Pancreas (tissue), 10 donors: ENCODE measurements around the gene RBM17. TPM values are rescaled to one million over a fixed set of nuclear protein-coding genes. Genes with fewer than 3 reads are reported as not detected.

Experiments used
- ATAC-seq, 4 donors: fragments of 200-7000 bp; cut with Tn5 transposase; one replicate each; pipeline versions ENCODE4 v1.8.0 to v1.9.1; 2020; ENCODE audit warnings: mild to moderate bottlenecking in 4 of 4, moderate library complexity in 4 of 4
- DNase-seq, 6 donors: peaks; one replicate each; pipeline ENCODE4 v3.0.0-alpha.2; 2020
- FAIRE-seq: peaks from 2 replicates; lab custom pipeline; 2012; peaks lifted over from hg19 to GRCh38; lab: Jason Lieb, UNC
- H3K27ac ChIP-seq, 4 donors: fragments of 200-600 bp; sonication (generic); 1 replicate in 3 of 4; 2 replicates in 1 of 4; pipeline versions ENCODE4 v1.5.0 to v1.8.0; 2020
- H3K27me3 ChIP-seq, 4 donors: fragments of 200-600 bp; one replicate each; pipeline ENCODE4 v1.8.0; 2021
- H3K36me3 ChIP-seq, 3 donors: fragments of 200-600 bp; sonication (generic) in 1 of 3; one replicate each; pipeline versions ENCODE4 v1.5.0 to v1.8.0; 2020 to 2021
- H3K4me1 ChIP-seq, 3 donors: fragments of 200-600 bp; one replicate each; pipeline ENCODE4 v1.8.0; 2021
- H3K4me3 ChIP-seq, 4 donors: fragments of 200-600 bp; sonication (generic) in 2 of 4; one replicate each; pipeline versions ENCODE4 v1.5.0 to v1.8.0; 2020 to 2021
- H3K9me3 ChIP-seq, 4 donors: fragments of 200-600 bp; one replicate each; pipeline ENCODE4 v1.8.0; 2021
- CTCF ChIP-seq, 4 donors: fragments of 200-600 bp; sonication (generic) in 3 of 4; IDR thresholded peaks; one replicate each; pipeline versions ENCODE4 v1.5.0 to v1.8.0; 2021; ENCODE audit warnings: antibody characterized with exemption in 4 of 4
- WGBS, 2 donors: extraction: QIAGEN DNeasy Blood & Tissue Kit; methylation state at CpG; one replicate each; pipeline ENCODE4 v1.1.7; 2013; 5-methylcytosine and 5-hydroxymethylcytosine counted together
- intact Hi-C, 3 donors: fragments of 100-400 bp; cut with DNase I; formaldehyde crosslinking; loops; one replicate each; pipeline versions ENCODE4 v1.11.1 to v1.14.2; 2022
- polyA plus RNA-seq, 2 donors: library from polyadenylated mRNA; stranded (reverse); fragments of 200-250 nt; gene quantifications; one replicate each; pipeline ENCODE4 v1.2.3, GENCODE V29; 2013
- total RNA-seq, 6 donors: library from RNA; stranded (reverse); fragmentation: NEBNext Ultra II Directional in 4 of 6; extraction: Animal tissue kit (Norgen Biotek cat#: 25700) in 4 of 6; gene quantifications; one replicate each; pipeline versions ENCODE4 v1.2.1 to v1.2.4, GENCODE V29; 2021 to 2023
- donor health status: healthy with polysubstance abuse.
- donor health status: DM: no; HTN: no; CAD: no; lungs with moderate emphysema.
- donor health status: DM: no; HTN: no; CAD: no.
- donor health status: control.
- donor health status: control.
- donor health status: Bipolar disorder and iron deficiency.
- donor health status: DM: yes; HTN: yes; CAD: no.
- donor health status: DM: no; HTN: no; CAD: no.
- donor health status: DM: no; HTN: no; CAD: no.
- donor health status: DM: yes; HTN: yes; CAD: no.

The RBM17 gene
- total and polyA plus RNA-seq, 8 donors = 31.0 to 101 (median 43.7) TPM

DNA sequence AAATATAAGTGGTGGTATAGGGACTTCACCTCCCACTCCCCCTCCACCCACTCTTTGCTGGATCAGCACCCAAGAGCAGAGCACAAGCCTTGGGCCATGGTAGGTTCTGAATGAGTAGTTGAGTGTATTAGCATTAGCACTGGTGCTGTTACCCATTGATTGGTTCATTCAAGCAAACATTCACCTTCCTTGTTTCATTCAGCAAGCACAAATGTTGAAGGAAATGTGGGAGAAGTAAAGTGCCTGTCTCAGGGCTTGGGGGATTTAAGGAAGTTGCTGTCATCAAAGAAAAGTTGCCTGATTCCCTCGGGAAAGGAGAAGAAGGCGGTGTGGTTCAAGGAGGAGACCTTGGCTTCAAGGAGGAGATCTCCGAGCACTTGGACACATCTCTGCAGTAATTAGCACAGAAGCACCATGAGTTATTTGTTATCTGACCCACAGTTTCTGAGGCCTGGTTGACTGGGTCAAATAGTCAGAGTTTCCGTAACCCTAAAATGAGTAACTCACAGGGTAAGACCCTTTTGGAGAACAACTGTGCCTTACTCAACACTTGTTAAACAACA lies 44.0 kb upstream of the RBM17 start:
- FAIRE-seq = no peak
- no peak for TF ChIP-seq CTCF (IDR thresholded peaks at IDR 0.05)
- Histone ChIP-seq H3K36me3 (no peaks in the 10 kb centered on the region), H3K4me1 (no peaks in the 10 kb centered on the region), H3K27me3 (no peaks in the 10 kb centered on the region), H3K4me3 (no peak overlapping the region), H3K9me3 (no peaks in the 10 kb centered on the region), H3K27ac (no peak overlapping the region)
- whole genome bisulfite sequencing, 2 donors = 74 to 78% methylated on average over 4 of the region's 4 CpGs
- no peak for DNase-seq
- ATAC-seq = no peak
- intact Hi-C loops = no loop called here

DNA sequence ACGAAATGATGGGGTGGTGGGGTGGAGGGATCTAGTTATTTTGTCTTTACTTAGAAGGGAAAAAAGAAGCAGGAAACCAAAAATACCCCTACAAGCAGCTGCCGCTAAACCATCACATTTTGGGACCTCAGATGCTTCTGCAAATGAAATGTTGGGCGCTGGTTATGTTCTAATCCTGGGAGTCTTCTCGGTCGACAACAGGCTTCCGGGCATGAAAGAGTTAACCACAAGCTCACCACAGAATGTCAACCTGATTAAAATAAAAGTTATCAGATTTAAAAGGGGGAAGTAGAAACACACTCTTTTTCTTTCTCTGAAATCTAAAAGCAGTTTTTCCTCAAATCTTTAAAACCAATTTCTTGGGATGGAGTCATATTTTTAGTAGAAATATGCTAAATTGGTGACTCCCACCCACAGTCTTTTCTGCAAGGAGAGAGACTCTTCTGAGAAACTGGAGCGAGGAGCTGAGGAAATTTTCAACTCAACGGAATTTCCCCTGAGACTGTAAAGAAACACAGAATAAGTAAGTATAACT lies 43.5 kb upstream of the RBM17 start:
- Histone ChIP-seq H3K4me1 (no peaks in the 10 kb centered on the region), H3K36me3 (no peaks in the 10 kb centered on the region), H3K27ac (no peak overlapping the region), H3K9me3 (no peaks in the 10 kb centered on the region), H3K27me3 (no peaks in the 10 kb centered on the region), H3K4me3 (no peak overlapping the region)
- intact Hi-C loops = no loop called here
- 43 to 60% methylated on average over 8 of the region's 8 CpGs for WGBS, 2 donors
- FAIRE-seq (no peak), DNase-seq (no peak), ATAC-seq (no peak)
- no peak for TF ChIP-seq CTCF (IDR thresholded peaks at IDR 0.05)

DNA sequence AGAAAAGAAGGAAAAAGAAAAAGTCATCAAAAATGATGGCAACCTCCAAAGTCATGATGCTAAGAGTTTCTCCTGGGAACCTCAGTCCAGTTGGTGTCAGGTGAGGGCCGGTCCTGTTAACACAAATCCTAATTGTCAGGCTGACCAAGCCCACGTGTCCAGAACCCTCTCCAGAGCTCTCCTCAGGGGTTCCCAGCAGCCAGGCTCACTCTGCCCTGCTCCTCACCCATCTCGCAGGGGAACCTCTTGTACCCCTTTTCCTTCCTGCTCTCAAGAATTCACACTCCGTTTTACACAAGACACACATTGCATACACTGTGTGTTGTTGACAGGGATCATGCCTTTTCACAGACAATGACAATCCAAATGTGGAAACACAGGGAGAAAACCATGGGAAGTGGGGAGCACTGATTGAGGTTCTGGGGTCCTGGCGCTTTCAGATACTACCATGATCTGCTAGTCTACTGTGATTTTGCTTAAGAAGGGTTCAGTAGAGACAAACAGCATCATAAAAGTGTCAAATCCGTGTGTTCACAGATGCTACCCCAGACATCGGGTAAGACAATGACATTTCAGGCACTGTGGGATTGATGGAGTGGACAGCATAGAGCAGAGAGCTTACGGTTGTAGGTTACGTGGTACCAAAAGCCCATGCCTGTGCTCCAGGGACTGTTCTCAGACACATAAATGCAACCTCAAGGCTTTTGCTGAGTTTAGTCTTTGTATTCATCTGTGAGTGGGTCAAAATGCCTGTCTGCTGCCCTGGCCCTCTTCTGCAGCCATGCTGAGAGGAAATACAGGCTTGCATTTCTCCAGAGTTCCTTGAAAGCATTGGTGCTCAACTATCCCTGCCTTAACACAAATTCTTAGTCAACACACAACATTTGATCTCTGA lies 42.7 kb upstream of the RBM17 start:
- no peaks in the 10 kb centered on the region for H3K4me1 ChIP-seq
- FAIRE-seq = no peak
- H3K9me3 ChIP-seq = no peaks in the 10 kb centered on the region
- TF ChIP-seq CTCF (IDR thresholded peaks at IDR 0.05) = no peak
- intact Hi-C loops = no loop called here
- H3K4me3 ChIP-seq = no peak overlapping the region
- ATAC-seq = no peak
- WGBS, 2 donors = 47 to 58% methylated on average over 9 of the region's 9 CpGs
- no peaks in the 10 kb centered on the region for H3K27me3 ChIP-seq
- H3K27ac ChIP-seq = no peak overlapping the region
- DNase-seq = no peak
- no peaks in the 10 kb centered on the region for H3K36me3 ChIP-seq

- WGBS, 2 donors = 62 to 68% methylated on average over 14 of the region's 14 CpGs
- no peaks in the 10 kb centered on the region for H3K4me1 ChIP-seq
- no peak overlapping the region for H3K4me3 ChIP-seq
- H3K27me3 ChIP-seq = no peaks in the 10 kb centered on the region
- no peaks in the 10 kb centered on the region for H3K36me3 ChIP-seq
- H3K9me3 ChIP-seq = no peaks in the 10 kb centered on the region
- intact Hi-C loops = no loop called here
- DNase-seq (no peak), ATAC-seq (no peak), FAIRE-seq (no peak)
- no peak for TF ChIP-seq CTCF (IDR thresholded peaks at IDR 0.05)
- H3K27ac ChIP-seq = no peak overlapping the region
These were observed 41.8 kb upstream of the RBM17 start for GRCh38 chr10:6046773-6047611.
